HT-29 (cell line): ENCODE results near the gene TNFRSF25. TPM values are rescaled to one million over a fixed set of nuclear protein-coding genes. Genes with fewer than 3 reads are reported as not detected.

Source experiments
- DNase-seq: peaks from one replicate; pipeline ENCODE4 v3.0.0-alpha.2; 2015; ENCODE audit warnings: low spot score
- small RNA-seq: library from RNA; depleted of rRNA; stranded (forward); fragments of <200 nt; gene quantifications from one replicate; pipeline ENCODE3, GENCODE V24; 2014
- total RNA-seq: library from RNA; depleted of rRNA; stranded (reverse); fragments of >200 nt; shearing (Covaris generic); gene quantifications from 2 replicates; pipeline ENCODE4 v1.2.3, GENCODE V29; 2014; rRNA removed

TNFRSF25 gene
- total RNA-seq, 1 experiment from 2014 or later, result 15.0 TPM

DNA sequence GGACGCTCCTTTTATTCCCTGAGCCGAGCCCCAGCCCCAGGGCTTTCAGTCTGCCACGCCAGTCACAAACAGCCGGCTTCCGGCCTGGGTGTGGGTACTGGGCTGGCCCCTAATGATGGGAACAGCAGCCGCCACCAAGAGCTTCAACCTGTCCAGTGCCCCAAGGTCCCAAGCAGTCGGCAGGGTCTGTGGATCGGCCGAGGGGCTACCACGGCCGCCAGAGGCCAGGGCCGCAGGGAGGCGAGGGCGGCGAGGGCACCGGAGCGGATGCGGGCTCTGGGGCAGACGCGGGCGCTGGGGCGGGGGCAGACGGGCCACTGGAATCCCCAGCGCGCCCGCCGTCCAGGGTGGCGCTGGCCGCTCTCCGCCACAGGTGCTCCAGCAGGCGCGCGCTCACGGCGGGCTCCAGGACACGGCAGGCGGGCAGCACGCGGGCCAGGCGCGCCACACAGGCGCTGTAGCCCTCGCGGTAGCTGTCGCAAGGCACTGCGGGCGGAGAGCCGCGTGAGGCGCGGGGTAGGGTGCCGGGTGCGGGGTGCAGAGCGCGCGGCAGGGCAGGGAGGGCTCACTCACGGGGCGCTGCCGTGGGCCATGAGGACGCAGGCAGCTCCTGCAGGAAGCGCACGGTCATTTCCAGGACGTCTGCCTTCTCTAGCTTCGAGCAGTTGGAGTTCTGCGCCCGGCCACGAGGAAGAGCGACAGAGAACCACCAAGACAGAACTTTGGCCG is 47.1 kb downstream of the TNFRSF25 start:
- DNase-seq, result no peak

DNA sequence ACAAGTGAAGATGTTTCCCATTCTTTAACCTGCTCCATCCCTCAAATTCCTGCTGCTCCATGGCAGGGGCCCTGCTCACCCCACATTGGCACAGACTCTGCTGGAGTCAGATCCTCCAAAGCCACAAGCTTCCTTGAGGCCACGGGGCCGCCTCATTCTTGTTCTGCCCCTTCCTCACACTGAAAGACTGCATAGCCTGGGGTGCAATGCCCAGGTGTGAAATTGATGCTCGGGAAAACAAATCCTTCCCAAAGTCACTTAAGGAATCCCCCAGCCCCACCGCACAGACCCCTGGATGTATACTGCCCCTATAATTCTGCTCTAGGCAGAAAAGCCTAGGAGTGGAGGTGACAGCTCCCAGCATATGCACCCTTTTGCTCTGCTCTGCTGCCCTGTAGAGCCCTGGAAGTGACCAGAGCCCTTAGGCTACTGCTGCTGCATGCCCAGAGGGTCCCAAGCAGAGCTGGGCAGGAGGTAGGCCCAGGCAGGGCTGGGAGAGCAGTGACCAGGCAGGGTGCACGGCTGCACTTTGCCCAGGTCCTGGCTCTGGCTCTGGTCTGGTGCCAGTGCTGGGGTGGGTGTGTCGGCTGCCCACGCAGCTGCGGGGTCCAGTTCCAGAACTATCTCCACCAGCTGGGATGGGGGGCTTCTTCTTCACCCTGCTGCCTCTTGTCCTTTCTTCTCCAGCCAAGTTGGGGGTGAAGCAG is 47.9 kb downstream of the TNFRSF25 start:
- no peak for DNase-seq

- DNase-seq, result no peak
Observed at GRCh38 chr1:6416906-6417305, 49.1 kb downstream of the TNFRSF25 start.

DNA sequence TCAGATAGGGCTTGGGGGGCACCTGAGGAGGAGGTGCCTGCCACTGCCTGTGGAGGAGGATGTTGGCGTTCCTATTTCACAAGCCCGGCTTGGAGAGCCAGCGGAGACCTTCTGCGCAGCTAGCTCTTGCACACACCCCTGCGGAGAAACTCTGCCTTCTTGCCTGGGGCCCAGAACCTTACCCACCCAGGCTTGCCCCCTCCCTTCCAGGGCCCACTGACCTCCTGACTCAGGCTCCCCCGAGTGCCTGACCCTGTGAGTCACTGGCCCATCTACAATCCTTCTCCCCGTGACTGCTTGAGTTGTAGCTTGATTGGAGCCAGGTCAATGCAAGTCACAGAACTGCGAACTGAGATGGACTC is 49.7 kb downstream of the TNFRSF25 start:
- DNase-seq, result no peak

DNA sequence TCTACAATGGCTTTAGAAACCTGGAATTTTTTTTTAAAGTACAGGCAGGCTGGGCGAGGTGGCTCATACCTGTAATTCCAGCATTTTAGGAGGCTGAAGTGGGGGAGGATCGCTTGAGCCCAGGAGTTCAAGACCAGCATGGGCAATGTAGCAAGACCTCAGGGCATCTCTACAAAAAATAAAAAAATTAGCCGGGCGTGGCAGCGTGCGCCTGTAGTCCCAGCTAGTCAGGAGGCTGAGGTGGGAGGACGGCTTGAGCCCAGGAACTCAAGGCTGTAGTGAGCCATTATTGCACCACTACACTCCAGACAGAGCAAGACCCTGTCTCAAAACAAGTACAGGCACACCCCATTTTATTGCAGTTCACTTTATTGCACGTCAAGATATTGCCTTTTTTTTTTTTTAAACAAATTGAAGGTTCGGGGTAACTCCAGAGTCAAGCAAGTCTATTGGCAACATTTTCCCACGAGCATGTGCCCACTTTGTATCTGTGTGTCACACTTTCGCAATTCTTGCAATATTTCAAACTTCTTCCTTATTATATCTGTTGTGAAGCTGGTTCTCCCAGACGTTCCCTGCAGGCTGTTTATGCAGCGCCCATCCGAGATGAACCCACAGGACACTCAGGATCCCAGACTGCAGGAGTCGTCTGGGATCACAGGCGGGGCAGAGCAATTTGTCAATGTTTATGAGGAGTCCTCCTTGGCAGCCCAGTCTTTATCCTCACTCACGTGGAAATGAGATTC is 50.9 kb downstream of the TNFRSF25 start:
- DNase-seq, result no peak

GRCh38 chr1:6414443-6414844 is 51.5 kb downstream of the TNFRSF25 start:
- DNase-seq, result peak; percentile 47

GRCh38 chr1:6412896-6413295 is 53.1 kb downstream of the TNFRSF25 start:
- no peak for DNase-seq

Small RNAs within 50 kb of the gene (small RNA-seq; reads per million reads assigned to genes)
- gene MIR4252, result not detected

Other genes with a start within 250 kb of the TNFRSF25 start
- gene ICMT, start 230.2 kb downstream of the TNFRSF25 start, total RNA-seq, result 95.3 and 95.5 TPM in 2 replicates
- gene HES3, start 222.0 kb downstream of the TNFRSF25 start, total RNA-seq, result not detected in 2 replicates
- 4.1 and 4.8 TPM in 2 replicates for gene GPR153, start 205.1 kb downstream of the TNFRSF25 start, total RNA-seq
- gene ACOT7, start 72.4 kb downstream of the TNFRSF25 start, total RNA-seq, result 31.7 and 33.9 TPM in 2 replicates
- gene HES2, start 46.3 kb downstream of the TNFRSF25 start, total RNA-seq, result 0.16 TPM in 1 of 2 replicates, not detected in the other
- gene ESPN, start 41.4 kb downstream of the TNFRSF25 start, total RNA-seq, result 1.9 and 5.2 TPM in 2 replicates
- 12.5 and 14.6 TPM in 2 replicates for gene PLEKHG5, start 25.5 kb upstream of the TNFRSF25 start, total RNA-seq
- gene NOL9, start 88.3 kb upstream of the TNFRSF25 start, total RNA-seq, result 21.0 and 23.7 TPM in 2 replicates
- not detected in 2 replicates for gene TAS1R1, start 89.1 kb upstream of the TNFRSF25 start, total RNA-seq
- gene ZBTB48, start 113.8 kb upstream of the TNFRSF25 start, total RNA-seq, result 28.5 and 37.2 TPM in 2 replicates
- 52.0 and 52.1 TPM in 2 replicates for gene KLHL21, start 136.7 kb upstream of the TNFRSF25 start, total RNA-seq
- 8.8 and 11.5 TPM in 2 replicates for gene PHF13, start 147.6 kb upstream of the TNFRSF25 start, total RNA-seq
- 19.6 and 22.7 TPM in 2 replicates for gene THAP3, start 158.7 kb upstream of the TNFRSF25 start, total RNA-seq
- 48.2 and 64.3 TPM in 2 replicates for gene DNAJC11, start 235.6 kb upstream of the TNFRSF25 start, total RNA-seq